ENCODE results near the gene SERINC5. TPM values are rescaled to one million over a fixed set of nuclear protein-coding genes. Genes with fewer than 3 reads are reported as not detected.

Gene SERINC5
- total and polyA plus RNA-seq, 2 of the 4 experiments (the other 2 are of a cell fraction) = 5.0 to 8.1 TPM

DNA sequence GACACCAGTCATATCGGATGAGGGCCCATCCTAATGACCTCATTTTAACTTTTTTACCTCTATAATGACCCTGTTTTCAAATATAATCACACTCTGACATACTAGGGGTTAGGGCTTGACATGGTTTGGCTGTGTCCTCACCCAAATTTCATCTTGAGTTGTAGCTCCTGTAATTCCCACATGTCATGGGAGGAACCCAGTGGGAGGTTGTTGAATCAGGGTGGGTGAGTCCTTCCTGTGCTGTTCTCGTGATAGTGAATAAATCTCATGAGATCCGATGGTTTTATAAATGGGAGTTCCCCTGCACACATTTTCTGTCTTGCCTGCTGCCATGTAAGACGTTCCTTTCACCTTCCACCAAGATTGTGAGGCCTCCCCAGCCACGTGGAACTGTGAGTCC lies 148.9 kb downstream of the SERINC5 start:
- H2BK120ac ChIP-seq (ENCODE audit: low read depth, low read length) = no peak overlapping the region
- TF ChIP-seq RCOR1 (IDR thresholded peaks at IDR 0.05; ENCODE audit: insufficient replicate concordance, low read length) (no peak), RAD21 (IDR thresholded peaks at IDR 0.05; ENCODE audit: low read length) (no peak), MAFK (IDR thresholded peaks at IDR 0.05; ENCODE audit: low read depth, low read length) (no peak), MAZ (IDR thresholded peaks at IDR 0.05; ENCODE audit: borderline replicate concordance, low read depth, low read length) (no peak), POLR2A (IDR thresholded peaks at IDR 0.05; ENCODE audit: low read depth, low read length) (no peak), CEBPB (IDR thresholded peaks at IDR 0.05; ENCODE audit: low read depth, low read length) (no peak), MXI1 (IDR thresholded peaks at IDR 0.05; ENCODE audit: borderline replicate concordance, low read depth, low read length) (no peak), NFE2L2 (IDR thresholded peaks at IDR 0.05; ENCODE audit: low read depth, low read length) (no peak)
- TF ChIP-seq, protein P1, sequence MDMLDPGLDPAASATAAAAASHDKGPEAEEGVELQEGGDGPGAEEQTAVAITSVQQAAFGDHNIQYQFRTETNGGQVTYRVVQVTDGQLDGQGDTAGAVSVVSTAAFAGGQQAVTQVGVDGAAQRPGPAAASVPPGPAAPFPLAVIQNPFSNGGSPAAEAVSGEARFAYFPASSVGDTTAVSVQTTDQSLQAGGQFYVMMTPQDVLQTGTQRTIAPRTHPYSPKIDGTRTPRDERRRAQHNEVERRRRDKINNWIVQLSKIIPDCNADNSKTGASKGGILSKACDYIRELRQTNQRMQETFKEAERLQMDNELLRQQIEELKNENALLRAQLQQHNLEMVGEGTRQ (IDR thresholded peaks at IDR 0.05; ENCODE audit: low read depth, low read length) = no peak
- H3K18ac ChIP-seq (ENCODE audit: low read depth, low read length) = no peak overlapping the region
- H3K9ac ChIP-seq (ENCODE audit: low read depth, low read length) = no peak overlapping the region
- no peak overlapping the region for H4K8ac ChIP-seq (ENCODE audit: low read depth in 2 of 2, low read length in 2 of 2)
- H2AK5ac ChIP-seq (ENCODE audit: low read depth, low read length) = no peak overlapping the region
- no peak overlapping the region for H3K23ac ChIP-seq (ENCODE audit: low read depth, low read length)
- H2AK9ac ChIP-seq (replicated peaks; ENCODE audit: low read depth, low read length, poor library complexity) = no peak overlapping the region
- no peak for DNase-seq
- no peak overlapping the region for H3K4me3 ChIP-seq (ENCODE audit: insufficient read depth, low read depth, low read length)
- ATAC-seq (ENCODE audit: low read depth) = no peak
- H3K56ac ChIP-seq (ENCODE audit: extremely low read depth, insufficient read depth, low read length) = no peak overlapping the region
- no peaks in the 10 kb centered on the region for H3K9me1 ChIP-seq (ENCODE audit: insufficient read depth, low read length)
- no peaks in the 10 kb centered on the region for H3K9me3 ChIP-seq (ENCODE audit: control insufficient read depth, insufficient read depth, low read length)
- H3K14ac ChIP-seq (replicated peaks; ENCODE audit: low read depth, low read length) = no peak overlapping the region
- H3K4me2 ChIP-seq (ENCODE audit: low read depth, low read length) = no peak overlapping the region
- BruUV-seq (replicated peaks) = no TSS peak
- no peak overlapping the region for H3K4ac ChIP-seq (ENCODE audit: low read depth, low read length)
- WGBS, 2 experiments (ENCODE audit: extremely low coverage in 2 of 2, insufficient read length in 1 of 2) = no CpG with 5 or more reads among the region's 5 CpGs
- no peaks in the 10 kb centered on the region for H4K20me1 ChIP-seq (ENCODE audit: insufficient read depth, low read length)
- no peaks in the 10 kb centered on the region for H3K79me1 ChIP-seq (ENCODE audit: low read depth in 1 of 2, low read length in 2 of 2)
- H3K27me3 ChIP-seq (ENCODE audit: control insufficient read depth, insufficient read depth, low read length) = peaks cover 19% of the 10 kb centered on the region
- in situ Hi-C loops (cut with MboI; ENCODE audit: low sequenced_read_pairs) = no loop called here
- CTCF ChIA-PET = interaction anchor here (1.1 kb wide), 1 partner anchor 16 kb away, joined by 3 read pairs; no protein-coding TSS in a partner anchor
- intact Hi-C loops (cut with micrococcal nuclease) = no loop called here
- no peaks in the 10 kb centered on the region for H3K4me1 ChIP-seq (ENCODE audit: control insufficient read depth, insufficient read depth, low read length)
- no peaks in the 10 kb centered on the region for H3K36me3 ChIP-seq (ENCODE audit: control insufficient read depth, insufficient read depth, low read length)
- no peak overlapping the region for H3K27ac ChIP-seq (ENCODE audit: insufficient read depth, low read length)
- no peak overlapping the region for H2AFZ ChIP-seq (replicated peaks; ENCODE audit: low read length, poor library complexity)
- dilution Hi-C loops (cut with HindIII; ENCODE audit: low sequenced_read_pairs, unreplicated experiment) = no loop called here
- H2BK15ac ChIP-seq (ENCODE audit: low read depth, low read length) = no peak overlapping the region
- no peak overlapping the region for H4K5ac ChIP-seq (ENCODE audit: low read depth, low read length)
- H2BK5ac ChIP-seq (ENCODE audit: low read depth, low read length, poor library complexity, severe bottlenecking) = no peak overlapping the region
- no peak overlapping the region for H2BK20ac ChIP-seq (ENCODE audit: low read depth, low read length)
- no peak overlapping the region for H4K91ac ChIP-seq (ENCODE audit: insufficient read depth, low read depth, low read length)
- POLR2A ChIA-PET (ENCODE audit: unreplicated experiment) = no interaction called here
